Cerebellar nuclear complex (tissue), 1 donor: ENCODE measurements around the gene PSMD11.
"Not testable (repeated sequence)": the region's sequence is repeated elsewhere in the genome, so short reads cannot be mapped to it uniquely, and the experiment has no call there.

Source experiments
- DNase-seq, 2 experiments: peaks; one replicate each; lab custom pipeline; 2025; lab: John Stamatoyannopoulos, UW

PSMD11 gene

GRCh38 chr17:32444301-32445073 is at the start of gene PSMD11:
Gene PSMD11 (plus strand): TSS chr17:32444510. CDS start chr17:32444524, 14 bp downstream.
- DNase-seq = peak; percentile 53 to 91

DNA sequence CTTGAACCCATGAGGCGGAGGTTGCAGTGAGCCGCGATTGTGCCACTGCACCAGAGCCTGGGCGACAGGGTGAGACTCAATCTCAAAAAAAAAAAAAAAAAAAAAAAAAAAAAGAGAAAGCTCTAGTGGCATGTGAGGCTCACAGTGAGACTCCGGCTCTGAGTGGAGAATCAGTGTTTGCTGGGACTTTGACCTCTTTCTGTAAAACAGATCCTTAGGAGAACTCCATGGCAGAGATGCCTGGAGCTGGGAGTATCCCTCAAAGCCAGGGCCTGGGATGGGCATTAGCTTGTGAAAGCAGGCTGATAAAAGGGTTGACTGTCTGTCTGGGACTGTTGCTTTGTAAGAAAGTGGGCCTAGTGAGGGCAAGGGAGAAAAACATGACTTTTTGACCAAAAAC is 48.0 kb upstream of the PSMD11 start:
- DNase-seq = no peak

DNA sequence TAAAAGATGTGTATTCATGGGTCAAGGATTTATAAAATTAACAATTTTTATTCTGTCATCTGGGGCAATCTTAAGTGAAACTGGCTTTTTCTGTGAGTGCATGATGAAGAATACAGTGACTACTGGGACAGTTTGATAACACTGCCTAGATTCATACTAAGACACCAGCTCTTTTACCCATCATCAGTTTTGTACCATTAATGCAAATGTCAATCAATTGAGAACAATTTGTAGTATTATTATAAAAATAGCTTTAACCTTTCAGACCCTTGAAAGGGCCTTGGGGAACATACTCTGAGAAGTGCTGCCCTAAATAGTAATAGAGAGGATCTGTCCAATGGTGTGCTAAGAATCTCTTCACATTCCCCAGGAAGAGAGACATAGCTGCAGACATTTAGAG is 45.4 kb upstream of the PSMD11 start:
- no peak for DNase-seq

GRCh38 chr17:32410085-32410484 is 34.2 kb upstream of the PSMD11 start:
- DNase-seq = not testable (repeated sequence)

GRCh38 chr17:32426894-32427293 is 17.4 kb upstream of the PSMD11 start:
- no peak for DNase-seq

DNA sequence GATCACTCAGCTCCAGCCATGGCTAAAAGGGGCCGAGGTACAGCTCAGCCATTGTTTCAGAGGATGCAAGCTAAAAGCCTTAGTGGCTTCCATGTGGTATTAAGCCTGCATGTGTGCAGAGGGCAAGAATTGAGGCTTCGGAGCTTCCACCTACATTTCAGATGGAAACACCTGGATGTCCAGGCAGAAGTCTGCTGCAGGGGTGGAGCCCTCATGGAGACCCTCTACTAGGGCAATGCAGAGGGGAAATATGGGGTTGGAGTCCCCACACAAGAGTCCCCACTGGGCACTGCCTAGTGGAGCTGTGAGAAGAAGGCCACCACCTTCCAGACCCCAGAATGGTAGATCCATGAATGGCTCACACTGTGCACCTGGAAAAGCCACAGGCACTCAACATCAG is 14.7 kb upstream of the PSMD11 start:
- no peak for DNase-seq

- DNase-seq = no peak
Measured at GRCh38 chr17:32440722-32441121, 3.6 kb upstream of the PSMD11 start.

DNA sequence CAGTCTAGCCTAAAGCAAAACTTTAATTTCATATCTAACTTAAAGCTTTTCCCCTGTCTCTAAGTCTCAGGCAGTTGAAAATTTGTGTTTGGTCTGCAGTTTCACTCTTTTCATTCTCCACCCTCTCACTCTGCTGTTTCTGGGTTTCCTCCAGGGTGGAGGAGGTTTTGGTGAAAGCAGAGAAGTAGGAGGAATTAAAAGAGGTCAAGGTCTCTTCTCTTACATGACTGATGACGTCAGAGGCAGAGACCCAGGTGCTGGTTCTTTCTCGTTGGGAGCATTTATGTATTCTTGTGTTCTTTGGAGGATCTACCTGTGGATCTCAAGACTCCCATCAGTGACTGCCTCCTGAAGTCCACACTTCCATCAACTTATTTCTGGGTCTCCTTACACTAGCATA is 2.4 kb upstream of the PSMD11 start:
- DNase-seq = no peak

GRCh38 chr17:32443827-32444300 is 446 bp upstream of the PSMD11 start:
- DNase-seq = no peak

DNA sequence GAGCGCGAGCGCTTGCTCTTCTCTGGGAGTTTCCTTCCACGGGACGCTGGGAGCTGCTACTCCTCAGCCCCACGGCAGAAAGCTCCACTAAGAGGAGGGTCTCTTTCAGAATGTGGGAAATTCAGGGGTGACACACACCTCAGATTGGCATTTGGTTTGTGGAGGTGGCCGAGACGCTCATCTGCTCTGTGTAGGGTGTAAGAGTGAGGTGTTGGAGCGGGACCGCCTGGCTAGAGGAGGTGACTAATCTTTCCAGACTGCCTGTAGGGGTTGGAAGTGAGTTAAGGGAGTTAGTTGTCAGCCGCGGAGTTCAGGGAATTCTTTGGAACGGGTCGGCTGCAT is 735 bp downstream of the PSMD11 start:
- DNase-seq = no peak

- DNase-seq = no peak
Measured at GRCh38 chr17:32445497-32445896, 1.2 kb downstream of the PSMD11 start.

DNA sequence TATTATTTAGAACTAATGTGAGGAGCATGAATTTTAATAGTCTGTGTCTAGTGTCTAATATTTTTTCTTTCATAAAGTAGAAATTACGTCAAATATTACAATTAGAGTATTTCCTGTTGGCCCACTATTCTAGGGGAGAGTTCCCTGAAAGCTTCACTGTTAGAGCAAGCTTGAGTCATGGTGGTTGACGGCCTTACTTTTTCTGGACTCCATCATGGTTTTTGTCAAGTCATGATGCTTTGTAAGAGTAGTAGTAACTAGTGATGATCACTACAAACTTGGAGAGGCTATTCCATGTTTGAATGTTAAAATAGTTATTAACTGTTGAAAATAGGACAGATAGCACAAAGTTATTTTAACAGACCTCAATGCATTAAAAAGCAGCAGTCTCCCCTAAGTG is 1.7 kb downstream of the PSMD11 start:
- no peak for DNase-seq

GRCh38 chr17:32446949-32447348 is 2.6 kb downstream of the PSMD11 start:
- no peak for DNase-seq

DNA sequence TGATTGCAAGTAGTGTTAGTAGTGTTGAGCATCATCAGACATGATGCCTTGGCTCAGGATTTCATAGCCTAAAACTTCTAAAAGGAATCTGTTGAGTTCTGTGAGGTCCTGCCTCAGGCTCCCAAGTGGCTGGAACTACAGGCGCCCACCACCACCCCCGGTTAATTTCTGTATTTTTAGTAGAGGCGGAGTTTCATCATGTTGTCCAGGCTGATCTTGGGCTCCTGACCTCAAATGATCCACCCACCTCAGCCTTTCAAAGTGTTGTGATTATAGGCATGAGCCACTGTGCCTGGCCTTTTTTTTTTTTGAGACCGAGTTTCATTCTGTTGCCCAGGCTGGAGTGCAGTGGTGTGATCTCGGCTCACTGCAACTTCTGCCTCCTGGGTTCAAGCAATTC is 5.7 kb downstream of the PSMD11 start:
- DNase-seq = no peak

DNA sequence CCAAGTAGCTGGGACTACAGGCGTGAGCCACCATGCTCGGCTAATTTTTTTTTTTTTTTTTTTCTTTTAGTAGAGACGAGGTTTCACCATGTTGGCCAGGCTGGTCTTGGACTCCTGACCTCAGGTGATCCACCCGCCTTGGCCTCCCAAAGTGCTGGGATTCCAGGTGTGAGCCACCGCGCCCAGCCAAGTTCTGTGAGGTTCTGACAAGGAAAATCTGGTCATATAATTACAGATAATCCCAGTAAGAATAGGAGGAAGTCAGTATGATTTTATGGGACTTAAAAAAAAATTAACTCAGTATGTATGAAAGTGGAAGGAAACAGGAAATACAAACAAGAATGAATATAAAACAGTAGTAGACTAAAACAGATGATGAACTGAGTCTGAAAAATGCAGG is 6.1 kb downstream of the PSMD11 start:
- DNase-seq = not testable (repeated sequence)

- DNase-seq = no peak
Measured at GRCh38 chr17:32451879-32452278, 7.6 kb downstream of the PSMD11 start.

DNA sequence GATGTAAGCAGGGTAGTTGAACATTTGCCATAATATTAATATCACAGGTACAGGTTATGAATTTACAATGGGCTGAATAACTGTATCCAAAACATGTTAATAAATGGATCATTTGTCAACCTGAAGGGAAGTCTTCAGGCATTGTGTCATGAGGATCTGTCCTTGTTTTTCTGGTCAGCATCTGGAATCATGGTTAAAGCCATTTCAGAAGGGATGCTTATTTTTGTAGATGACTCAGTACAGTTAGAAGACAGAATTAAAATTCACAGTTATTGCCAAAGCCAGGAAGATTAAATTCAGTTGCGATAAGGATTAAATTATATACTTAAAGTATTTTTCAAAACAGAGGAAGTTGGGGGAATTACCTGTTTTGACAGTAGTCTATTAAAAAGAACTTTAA is 8.0 kb downstream of the PSMD11 start:
- DNase-seq = no peak

- no peak for DNase-seq
Measured at GRCh38 chr17:32453370-32453769, 9.1 kb downstream of the PSMD11 start.

GRCh38 chr17:32458371-32458770 is 14.1 kb downstream of the PSMD11 start:
- no peak for DNase-seq

GRCh38 chr17:32460054-32460453 is 15.7 kb downstream of the PSMD11 start:
- no peak for DNase-seq

GRCh38 chr17:32461498-32461852 is 17.2 kb downstream of the PSMD11 start:
- no peak for DNase-seq

DNA sequence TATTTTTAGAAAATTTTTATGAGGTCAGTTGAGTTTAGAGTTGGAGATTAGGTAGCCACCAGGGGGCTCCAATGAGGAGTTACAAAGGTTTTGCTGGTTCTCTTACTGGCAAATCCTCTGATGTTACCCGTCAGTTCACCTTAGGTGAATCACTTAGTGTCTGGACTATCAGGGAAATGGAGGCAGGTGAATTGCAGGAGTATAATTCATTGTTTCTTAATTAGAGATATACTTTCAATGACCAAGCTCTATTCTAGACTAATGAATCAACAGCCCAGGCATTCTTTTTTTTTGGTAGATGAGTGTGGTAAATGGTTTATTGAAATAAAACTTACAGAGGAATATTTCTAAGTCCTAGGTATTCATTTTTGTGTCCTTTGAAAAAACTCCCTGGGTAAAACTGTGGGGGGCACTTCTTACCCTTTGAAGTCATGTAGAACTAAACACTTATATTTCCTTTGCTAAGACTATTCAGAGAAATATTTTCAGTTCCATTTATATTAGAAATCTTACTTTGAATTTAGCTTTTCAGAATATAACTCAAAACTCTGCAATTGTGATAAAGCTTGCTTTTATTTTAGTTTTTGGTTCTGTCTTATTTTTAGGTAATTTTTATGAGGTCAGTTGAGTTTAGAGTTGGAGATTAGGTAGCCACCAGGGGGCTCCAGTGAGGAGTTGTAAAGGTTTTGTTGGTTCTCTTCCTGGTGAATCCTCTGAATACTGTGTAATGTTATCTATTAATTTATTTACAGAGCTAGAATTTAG is 17.7 kb downstream of the PSMD11 start:
- DNase-seq = no peak

GRCh38 chr17:32463304-32463703 is 19.0 kb downstream of the PSMD11 start:
- DNase-seq = no peak

- no peak for DNase-seq
Measured at GRCh38 chr17:32464374-32464773, 20.1 kb downstream of the PSMD11 start.
